GM03348 (cell line): ENCODE measurements around the gene HOXD1.

Experiments
- DNase-seq: peaks from one replicate; pipeline ENCODE4 v3.0.0; 2012; ENCODE audit warnings: low spot score

Gene HOXD1

DNA sequence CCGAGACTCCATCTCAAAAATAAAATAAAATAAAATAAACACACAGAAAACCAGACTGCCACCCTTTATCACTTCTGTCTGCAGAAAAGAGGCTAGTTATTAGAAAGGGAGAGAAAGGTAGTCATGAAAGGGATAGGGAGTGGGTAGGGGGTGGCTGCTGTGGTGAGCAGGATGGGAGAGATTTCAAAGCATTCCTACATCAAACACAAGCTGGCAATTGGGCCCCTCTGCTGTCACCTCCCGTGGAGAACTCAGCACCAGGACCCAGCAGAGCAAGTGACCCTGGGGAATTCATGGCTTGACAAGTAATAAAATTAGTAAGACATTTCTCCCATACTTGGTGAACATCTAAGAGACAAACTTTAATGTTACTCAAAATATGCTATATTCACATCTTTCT is 3.7 kb upstream of the HOXD1 start:
- DNase-seq = no peak

DNA sequence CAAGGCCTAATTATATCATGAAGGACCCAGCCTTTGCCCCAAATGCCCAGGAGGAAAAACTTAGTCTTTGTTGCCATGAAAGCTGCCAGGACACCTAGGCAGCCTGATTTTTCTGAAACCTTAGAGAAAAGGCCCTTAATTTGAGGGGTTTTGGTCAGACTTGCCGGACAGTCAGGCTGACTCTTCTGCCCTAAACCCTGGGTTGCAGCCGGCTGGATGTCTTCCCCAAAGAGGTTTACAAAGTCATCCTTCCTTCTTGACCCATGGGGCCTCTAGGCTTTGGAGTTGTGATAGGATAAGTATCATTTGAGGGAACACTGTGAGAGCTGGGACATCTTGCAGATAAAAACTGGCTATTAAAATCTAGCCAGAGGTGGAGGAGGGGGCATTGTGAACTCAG is 2.4 kb upstream of the HOXD1 start:
- DNase-seq = no peak

DNA sequence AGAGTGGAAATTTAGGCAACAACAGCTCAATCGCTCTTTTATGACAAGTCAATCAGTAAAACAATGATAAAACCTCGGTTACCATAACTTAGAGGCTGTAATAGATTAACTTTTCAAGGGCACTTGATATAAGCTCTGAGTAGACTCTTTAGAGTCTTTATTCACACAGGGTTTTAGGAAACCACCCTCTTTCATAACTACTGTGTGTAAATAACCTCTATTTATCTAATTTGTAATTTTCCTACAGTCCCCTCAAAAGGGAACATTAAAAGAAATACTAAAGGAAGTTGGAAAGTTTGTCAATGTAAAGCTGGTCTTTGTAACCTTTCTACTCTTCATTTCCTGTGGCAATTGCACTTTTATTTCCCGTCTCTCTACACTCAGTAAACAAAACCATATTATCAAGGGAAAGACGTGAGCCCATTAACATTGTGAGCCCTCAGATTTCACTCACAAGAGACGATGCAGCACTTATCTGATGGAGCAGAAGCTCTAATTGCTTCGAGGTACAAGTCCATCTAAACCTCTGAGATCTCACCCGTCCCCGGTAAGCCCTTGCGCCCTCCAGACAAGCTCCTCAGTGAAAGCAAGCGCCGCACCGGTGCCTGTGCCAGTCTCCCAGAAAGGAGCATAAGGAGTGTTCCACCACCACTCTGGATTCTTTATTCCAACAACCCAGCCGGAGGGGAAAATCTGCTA is 1.1 kb upstream of the HOXD1 start:
- peak; percentile 53 for DNase-seq

DNA sequence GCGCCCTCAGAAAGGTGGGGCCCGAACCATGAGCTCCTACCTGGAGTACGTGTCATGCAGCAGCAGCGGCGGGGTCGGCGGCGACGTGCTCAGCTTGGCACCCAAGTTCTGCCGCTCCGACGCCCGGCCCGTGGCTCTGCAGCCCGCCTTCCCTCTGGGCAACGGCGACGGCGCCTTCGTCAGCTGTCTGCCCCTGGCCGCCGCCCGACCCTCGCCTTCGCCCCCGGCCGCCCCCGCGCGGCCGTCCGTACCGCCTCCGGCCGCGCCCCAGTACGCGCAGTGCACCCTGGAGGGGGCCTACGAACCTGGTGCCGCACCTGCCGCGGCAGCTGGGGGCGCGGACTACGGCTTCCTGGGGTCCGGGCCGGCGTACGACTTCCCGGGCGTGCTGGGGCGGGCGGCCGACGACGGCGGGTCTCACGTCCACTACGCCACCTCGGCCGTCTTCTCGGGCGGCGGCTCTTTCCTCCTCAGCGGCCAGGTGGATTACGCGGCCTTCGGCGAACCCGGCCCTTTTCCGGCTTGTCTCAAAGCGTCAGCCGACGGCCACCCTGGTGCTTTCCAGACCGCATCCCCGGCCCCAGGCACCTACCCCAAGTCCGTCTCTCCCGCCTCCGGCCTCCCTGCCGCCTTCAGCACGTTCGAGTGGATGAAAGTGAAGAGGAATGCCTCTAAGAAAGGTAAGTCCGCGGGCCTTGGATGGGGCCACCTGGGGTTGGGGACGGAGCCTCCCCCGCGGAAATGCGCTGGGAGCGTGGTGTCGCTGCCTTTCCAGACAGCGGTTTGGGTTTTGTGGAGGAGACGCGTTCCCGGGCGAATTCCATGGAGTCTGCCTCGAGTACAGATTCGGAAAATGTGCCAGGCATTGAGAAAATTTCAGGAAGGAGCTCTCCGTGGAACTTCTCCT is 559 bp downstream of the HOXD1 start:
- peak; percentile 42 for DNase-seq

DNA sequence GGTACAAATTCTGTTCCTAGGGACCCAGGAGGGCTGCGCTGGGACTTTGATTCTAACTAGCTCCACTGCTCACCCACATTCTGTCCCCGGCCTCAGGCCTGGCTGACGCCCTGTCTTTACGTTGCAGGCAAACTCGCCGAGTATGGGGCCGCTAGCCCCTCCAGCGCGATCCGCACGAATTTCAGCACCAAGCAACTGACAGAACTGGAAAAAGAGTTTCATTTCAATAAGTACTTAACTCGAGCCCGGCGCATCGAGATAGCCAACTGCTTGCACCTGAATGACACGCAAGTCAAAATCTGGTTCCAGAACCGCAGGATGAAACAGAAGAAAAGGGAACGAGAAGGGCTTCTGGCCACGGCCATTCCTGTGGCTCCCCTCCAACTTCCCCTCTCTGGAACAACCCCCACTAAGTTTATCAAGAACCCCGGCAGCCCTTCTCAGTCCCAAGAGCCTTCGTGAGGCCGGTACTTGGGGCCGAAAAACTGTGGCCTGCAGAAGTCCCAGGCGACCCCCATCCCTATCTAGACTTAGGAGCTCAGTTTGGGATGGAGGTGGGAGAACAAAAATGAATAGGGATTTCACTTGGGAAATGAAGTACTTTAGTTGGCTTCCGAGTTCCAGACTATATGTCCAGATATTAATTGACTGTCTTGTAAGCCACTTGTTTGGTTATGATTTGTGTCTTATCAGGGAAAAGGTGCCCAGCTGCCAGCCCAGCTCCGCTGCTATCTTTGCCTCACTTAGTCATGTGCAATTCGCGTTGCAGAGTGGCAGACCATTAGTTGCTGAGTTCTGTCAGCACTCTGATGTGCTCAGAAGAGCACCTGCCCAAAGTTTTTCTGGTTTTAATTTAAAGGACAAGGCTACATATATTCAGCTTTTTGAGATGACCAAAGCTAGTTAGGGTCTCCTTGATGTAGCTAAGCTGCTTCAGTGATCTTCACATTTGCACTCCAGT is 1.5 kb downstream of the HOXD1 start:
- DNase-seq = no peak

DNA sequence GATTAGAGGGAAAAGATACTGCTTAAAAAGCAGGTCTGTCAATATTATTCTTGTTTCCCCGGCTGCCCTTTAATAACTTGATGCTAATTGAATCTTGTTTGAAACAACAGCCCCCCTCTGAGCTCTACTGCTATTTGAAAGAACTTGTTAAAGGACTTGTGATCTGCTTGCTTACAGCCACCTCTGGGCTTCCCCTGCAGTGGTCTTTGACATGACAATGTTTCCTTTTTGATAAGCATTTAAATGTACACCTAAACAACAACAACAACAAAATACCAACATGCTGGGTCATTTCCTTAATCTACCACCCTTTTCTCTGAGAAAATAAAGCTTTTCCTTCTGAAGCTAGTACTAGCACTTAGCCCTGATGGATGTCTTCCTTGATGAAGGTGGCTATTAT is 3.9 kb downstream of the HOXD1 start:
- DNase-seq = no peak

DNA sequence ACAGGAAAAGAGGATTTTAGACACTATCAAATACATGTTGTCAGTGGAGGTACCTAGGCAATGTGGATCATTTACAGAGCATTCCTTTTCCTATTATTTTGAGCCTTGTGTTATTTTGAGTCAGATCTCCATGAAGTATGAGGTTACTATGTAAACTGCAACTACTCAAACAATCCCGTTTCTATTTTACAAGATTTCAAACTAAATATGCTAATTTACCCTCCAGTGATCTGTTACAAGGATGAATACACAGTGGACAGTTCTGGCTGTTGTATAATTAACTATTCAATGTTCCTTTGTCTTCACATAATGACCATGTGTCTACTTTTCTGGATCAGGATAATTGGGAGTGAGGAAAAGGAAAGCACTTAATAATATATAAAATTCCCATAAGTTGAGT is 4.6 kb downstream of the HOXD1 start:
- no peak for DNase-seq

DNA sequence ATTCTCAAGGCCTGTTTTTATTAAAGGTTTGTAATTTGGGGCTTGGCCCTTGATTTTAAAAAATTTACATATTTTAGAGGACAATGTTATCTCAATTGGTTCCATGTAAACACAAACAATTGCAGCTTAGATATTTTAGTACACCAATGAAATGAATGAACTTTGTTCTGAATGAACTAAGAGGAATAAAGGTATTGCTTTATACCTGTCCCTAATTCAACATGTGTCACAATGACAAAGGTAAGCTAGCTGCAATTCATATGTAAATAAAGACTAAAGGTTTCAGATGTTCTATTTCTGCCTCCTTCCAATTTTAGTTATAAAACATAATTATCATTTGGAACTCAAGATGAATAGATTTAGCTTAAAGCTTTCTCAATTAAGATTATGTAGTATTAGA is 11.4 kb downstream of the HOXD1 start:
- no peak for DNase-seq

DNA sequence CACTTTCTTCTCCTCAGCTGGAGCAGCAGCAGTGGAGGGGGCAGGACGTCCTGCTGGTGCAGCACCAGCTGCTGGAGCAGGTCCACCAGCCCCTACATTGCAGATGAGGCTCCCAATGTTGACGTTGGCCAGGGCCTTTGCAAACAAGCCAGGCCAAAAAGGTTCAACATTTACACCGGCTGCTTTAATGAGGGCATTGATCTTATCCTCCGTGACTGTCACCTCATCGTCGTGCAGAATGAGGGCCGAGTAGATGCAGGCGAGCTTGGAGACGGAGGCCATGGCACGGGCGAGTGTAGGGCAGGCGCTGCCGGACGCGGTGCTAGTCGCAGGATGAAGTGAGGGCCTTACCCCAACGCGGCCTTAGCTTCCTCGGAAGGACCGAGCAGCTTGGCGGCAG is 12.5 kb downstream of the HOXD1 start:
- no peak for DNase-seq

DNA sequence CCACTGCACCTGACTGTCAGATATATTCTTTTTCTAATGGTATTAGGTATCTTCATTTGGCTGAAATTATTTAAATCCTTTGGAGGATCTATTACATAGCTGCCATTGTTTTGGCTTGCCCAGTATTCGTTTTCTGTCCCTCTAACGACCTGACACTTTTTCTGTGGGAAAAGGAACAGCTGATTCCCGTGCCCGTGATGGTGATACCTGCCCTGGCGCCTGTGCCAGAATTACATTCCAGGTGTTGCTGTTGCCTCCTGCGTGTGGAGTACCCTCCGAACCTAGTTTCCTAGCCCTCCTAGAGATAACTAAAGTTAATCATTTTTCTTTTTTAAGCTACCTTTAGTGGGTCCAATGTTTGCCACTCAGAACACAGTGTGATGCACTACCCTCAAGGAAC is 14.0 kb downstream of the HOXD1 start:
- DNase-seq = no peak

DNA sequence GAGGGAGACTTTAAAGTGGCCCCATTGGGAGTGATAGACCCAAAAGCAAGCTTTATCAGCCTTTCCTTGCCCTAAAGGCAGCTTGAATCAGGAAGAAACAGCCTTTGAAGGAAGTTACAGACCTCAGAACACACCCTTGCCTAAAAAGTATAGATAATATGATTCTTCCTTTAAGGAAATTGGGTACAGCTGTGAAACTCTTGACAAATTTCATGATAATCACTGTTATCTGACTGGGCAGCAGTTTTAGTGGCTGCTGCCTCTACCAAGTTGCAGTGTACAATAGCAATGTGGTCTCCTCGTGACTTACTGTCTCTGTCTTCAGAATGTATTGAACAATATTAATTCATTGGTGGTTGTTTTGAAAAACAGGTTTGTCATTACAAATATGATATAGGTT is 16.7 kb downstream of the HOXD1 start:
- DNase-seq = no peak

DNA sequence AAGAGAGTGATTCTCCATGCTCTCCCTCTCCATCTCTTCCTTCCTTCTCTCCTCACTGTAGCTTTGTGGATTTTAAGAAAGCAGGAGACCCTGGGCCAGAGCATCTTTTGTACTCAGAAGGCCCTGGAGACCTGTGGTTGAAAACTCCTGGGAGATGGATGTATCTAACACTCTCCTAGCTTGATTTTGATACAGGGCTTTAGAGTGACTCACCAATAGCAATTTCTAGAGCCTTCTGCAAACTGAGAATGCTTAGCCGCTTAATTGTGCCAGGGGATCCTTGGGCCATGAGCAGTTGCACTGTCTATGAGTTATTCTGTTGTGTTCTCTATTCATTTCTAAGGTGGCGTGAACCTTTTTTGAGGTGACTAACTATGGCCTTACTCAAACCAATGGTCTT is 17.7 kb downstream of the HOXD1 start:
- DNase-seq = peak; percentile 17

DNA sequence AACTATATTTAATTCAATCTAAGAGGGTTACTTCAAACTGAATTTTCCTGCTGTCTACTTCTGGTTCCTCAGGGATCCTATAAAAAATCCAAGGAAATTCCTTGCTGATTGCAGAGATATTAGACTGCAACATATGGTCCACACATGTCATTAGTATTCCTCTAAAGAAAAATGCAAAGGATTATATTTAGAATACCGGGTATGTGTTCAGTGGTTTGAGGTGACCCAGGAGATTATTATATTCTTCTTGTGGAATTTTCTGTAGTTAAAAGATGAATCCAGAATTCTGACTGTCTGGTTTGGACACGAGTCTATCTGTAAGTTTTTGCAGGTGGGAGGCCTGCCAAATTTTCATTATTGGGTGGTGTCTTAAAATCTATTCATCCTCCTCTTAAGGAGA is 18.2 kb downstream of the HOXD1 start:
- peak; percentile 61 for DNase-seq

DNA sequence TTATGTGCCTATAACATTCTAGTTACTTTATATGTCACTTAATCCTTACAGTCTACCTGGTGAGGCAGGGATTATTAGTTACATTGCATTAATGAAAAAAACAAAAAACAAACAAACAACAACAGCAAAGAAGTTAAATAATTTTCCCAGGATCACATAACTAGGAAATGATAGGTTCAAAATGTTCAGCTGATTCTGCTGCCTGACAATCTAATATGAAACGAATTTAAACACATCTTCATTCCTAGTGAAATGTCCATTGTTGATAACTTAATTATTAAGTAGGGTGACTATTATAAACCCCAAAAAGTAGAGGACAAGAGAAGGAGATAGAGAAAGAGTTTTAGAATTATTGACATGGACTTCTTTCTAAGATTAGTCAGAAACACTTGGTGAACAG is 22.6 kb downstream of the HOXD1 start:
- no peak for DNase-seq

DNA sequence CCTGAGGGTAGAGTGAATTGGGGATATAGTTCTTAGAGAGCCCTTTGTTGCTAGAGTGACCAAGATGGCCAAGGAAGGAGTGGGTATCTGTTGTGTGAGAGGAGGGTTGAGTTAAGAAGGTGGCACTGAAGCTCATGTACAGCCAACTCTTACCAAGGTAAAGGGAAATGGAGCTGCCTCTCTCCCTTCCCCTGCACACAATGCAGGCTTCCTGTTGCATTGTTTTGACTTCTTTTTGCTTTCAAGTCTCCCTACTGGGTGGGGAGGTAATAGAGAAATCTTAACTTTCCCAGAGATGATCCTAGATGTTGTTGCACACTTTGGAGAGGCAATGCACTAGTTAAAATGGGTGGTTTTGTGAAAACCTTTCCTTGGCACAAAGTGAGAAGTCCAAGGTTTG is 23.8 kb downstream of the HOXD1 start:
- no peak for DNase-seq

DNA sequence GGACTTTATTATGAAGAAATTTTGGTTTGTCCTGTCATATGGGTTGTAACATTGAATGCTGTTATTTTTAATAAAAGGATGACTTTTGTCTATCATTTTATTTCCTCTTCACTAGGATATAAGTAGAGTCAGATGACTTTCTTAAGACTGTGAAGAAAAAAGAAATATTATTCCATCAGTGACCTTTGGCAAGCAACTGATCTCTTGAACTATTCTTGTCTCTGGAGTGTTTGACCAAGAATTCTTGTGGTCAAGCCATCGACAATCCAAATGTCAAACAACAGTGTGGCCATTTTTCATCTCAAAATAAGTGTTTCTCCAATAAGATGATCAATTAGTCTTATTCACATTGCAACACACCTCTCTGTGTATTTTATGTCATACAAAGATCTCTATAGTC is 24.9 kb downstream of the HOXD1 start:
- DNase-seq = no peak

DNA sequence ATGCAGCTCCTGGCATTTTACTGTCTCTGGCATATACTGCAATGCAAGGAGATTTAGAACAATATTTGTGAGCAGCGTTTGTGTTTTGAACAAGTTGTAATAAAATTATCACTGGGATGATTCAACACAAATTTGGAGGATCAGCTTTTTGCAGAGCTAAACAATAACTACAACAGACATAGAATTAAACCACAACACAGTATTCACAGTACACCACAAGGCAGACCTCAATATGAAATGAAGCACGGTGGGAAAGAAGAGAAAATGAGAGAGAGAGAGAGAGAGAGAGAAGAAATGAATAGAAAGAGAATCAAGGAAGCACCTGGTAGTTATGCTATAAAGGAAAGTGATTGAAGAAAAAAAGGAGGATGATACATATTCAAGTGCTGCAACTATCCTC is 39.4 kb downstream of the HOXD1 start:
- no peak for DNase-seq

DNA sequence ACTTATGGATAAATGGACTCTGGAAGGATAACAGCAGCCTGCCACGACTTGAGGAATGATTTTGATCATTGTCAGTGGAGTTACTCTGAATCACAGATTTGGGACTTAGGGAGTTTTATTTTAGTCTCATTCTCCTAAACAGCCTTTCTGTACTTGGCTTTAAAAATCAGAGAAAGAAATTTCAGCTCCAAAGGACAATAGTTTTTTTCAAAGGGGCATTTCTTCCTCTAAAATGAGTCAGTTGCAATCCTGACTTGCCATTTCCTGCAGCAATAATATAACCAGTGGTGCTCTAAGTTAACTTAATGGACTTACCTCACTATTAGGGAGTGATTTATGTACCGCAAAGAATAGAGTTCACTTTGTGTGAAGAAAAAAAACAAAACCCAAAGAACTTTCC is 45.7 kb downstream of the HOXD1 start:
- no peak for DNase-seq

DNA sequence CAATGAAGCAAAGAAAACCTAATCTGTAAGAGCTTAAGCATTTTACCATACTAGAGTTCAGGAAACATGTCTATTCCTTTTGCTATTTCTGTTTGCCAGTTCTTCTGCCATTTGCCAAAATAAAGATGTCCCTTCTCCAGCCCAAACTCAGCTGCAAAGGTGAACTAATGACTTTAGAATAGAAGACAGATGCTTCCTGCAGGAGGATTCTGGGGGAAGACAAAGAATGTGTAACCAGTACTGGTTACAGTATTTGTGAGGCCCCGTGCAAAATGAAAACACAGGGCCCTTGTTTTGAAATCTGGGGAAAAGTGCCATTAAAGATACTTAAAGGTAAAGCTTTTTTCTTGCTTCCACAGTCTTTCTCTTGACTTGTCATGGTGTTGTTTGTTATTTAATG is 46.5 kb downstream of the HOXD1 start:
- no peak for DNase-seq

DNA sequence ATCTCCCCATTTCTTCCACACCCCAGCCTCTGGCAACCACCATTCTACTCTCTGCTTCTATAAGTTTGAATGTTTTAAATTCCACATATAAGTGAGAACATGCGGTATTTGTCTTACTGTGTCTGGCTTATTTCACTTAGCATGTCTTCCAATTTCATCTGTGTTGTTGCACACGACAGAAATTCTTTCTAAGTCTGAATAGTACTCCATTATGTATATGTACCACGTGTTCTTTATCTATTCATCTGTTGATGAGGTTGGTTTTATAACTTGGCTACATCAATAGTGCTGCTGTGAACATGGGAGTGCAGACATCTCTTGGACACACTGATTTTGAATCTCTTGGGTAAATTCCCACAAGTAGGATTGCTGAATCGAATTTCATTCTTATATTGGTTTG is 49.0 kb downstream of the HOXD1 start:
- DNase-seq = no peak

DNA sequence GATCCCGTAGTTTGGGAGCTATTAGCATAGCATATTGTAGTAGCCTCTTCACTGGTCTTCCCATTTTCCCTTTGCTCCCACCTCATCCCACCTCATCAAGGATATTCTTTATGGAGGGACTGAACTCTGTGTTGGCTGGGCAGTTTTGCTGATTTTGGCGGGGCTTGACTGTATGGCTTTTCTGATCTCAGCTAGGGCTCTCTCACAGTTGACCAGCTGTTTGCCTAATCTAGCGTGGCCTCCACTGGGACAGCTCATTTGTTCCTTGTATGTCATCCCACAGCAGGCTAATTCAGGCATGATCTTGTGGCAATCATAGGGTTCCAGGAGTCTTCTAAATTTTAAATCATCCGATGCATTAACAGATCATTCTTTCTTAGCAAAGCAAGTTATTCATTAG is 50.6 kb downstream of the HOXD1 start:
- DNase-seq = no peak

DNA sequence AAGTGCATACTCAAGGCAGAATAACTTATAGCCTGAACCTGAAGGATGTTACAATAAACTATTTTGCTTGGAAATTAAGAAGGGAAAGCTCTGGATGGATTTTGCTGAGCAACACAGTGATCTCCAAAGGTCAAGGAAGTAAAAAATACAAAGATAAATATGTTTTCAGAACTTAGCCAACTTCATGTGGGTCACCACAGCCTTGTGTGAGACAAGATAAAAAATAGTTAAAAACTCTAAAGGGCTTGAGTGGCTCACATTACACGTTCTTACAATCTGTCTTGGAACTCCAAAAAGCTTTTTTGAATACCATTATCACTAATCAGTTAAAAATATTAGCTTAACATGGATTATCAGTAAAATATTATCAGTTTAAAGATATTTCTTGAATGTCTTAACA is 51.8 kb downstream of the HOXD1 start:
- no peak for DNase-seq
